Placental pericyte (primary cell): ENCODE data around the gene FAM114A1. TPM values are rescaled to one million over a fixed set of nuclear protein-coding genes. Genes with fewer than 3 reads are reported as not detected.

ENCODE experiments used
- small RNA-seq: library from RNA; depleted of rRNA; stranded (forward); fragments of <200 nt; gene quantifications from one replicate; pipeline ENCODE3, GENCODE V24; 2012; ENCODE audit warnings: low replicate concordance
- total RNA-seq: library from RNA; depleted of rRNA; stranded (reverse); fragments of >200 nt; gene quantifications from 2 replicates; pipeline ENCODE4 v1.2.3, GENCODE V29; 2012

Gene FAM114A1
- total RNA-seq, result 319 and 352 TPM in 2 replicates

DNA sequence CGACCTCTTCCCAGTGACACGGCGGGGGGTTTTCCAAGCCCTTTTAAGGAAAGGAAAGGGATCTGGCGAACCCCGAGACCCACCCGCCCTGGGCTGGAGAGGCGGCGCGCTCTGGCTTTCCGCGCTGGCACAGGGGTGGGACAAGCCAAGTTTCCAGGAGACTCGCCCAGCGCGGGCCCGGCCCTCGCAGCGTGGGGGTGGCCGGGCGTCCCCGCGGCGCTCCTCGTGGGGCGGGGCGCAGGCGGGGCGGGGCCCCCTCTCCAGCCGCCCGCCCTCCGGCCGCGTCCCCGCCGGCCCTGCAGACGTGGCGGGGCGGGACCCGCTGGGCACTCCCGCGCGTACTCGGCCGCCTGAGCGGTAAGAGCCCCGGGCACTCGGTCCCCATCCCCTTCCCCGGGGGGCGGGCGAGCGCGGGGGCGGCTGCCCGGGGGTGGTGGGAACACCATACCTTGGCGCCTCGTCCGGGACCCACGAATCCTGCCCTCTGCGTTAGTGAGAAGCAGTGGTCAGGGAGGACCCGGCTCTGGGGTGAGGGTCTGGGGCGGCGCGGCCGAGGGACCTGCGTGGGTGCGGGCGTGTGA lies at the start of gene FAM114A1:
Gene FAM114A1 (plus strand): TSS at position 329 of the 581 bp plus-strand sequence. CDS start 10,273 bp downstream, outside the sequence.

DNA sequence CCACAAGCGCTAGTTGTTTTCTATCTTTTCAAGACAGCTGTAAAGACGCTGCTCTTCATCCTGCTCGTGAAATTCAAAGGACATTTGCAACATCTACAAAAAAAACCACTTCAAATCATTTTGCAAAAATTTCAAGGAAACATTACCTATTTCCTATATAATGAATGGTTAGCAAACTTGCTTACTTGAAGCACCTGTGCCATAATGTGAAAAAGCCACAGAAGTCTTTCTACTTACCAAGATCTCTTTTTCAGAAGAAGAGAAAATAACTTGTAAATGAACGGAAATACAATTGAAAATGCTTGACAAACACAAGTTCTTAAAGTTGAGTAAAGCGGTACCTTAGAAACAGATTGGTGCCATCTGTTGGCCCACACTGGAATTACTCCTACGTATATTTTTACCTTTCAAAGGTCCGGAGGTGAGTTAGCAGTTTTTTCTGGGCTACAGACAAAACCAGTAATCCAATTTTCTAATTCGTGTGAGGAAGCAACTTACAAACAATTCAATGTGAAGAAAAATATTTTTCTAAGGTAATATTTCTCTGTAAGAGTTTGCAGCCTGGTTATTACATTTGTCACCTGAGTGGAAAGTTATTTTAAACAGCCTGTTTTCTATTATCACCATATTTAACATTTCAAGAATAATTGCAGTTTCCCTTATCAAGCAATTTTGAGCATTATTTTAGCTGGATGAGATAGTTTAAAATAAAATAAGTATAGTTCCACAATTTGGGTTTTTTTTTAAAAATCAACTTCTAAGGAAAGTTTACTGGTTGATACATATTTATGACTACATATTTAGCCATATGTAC lies 10.9 kb upstream of the FAM114A1 start, which contains the start of gene TLR6:
Gene TLR6 (minus strand): TSS at position 294 of the 814 bp plus-strand sequence. CDS start 27,344 bp downstream, outside the sequence.

Small RNAs within 50 kb of the gene (small RNA-seq; reads per million reads assigned to genes)
- 31.6 reads per million, percentile 97 among the genes with 10 or more reads in this experiment for gene MIR574

Other genes with a start within 250 kb of the FAM114A1 start
- 24.1 and 30.8 TPM in 2 replicates for gene KLF3, start 203.6 kb upstream of the FAM114A1 start, total RNA-seq
- 0.14 TPM in 1 of 2 replicates, not detected in the other for gene TLR10, start 84.8 kb upstream of the FAM114A1 start, total RNA-seq
- gene TLR1, start 63.0 kb upstream of the FAM114A1 start, total RNA-seq, result 0.44 and 1.1 TPM in 2 replicates
- gene TLR6, start 11.0 kb upstream of the FAM114A1 start, total RNA-seq, result 1.1 and 5.4 TPM in 2 replicates
- gene TMEM156, start 164.6 kb downstream of the FAM114A1 start, total RNA-seq, result 2.2 and 3.7 TPM in 2 replicates
- 154 and 346 TPM in 2 replicates for gene KLHL5, start 194.4 kb downstream of the FAM114A1 start, total RNA-seq